Keratinocyte (primary cell): Measurements from ENCODE around the gene MLF2. TPM values are rescaled to one million over a fixed set of nuclear protein-coding genes. Genes with fewer than 3 reads are reported as not detected.
"Not testable (repeated sequence)": the region's sequence is repeated elsewhere in the genome, so short reads cannot be mapped to it uniquely, and the experiment has no call there.

Experiments
- DNase-seq: peaks from one replicate; pipeline ENCODE4 v3.0.0-alpha.2; 2011; ENCODE audit warnings: low read depth, missing footprints, low spot score
- FAIRE-seq: peaks from 2 replicates; lab custom pipeline; 2011; peaks lifted over from hg19 to GRCh38; lab: Jason Lieb, UNC
- H2AFZ ChIP-seq: 2 replicates; pipeline ENCODE4 v1.6.0; 2012; ENCODE audit warnings: low read length, control low read depth, inconsistent platforms; ENCODE audit not compliant: control insufficient read depth
- H3K27ac ChIP-seq: 2 replicates; pipeline ENCODE4 v1.5.1; 2011; ENCODE audit warnings: low read length; ENCODE audit not compliant: control insufficient read depth, insufficient read depth
- H3K27me3 ChIP-seq: 3 replicates; pipeline ENCODE4 v1.6.0; 2011; ENCODE audit warnings: low read length; ENCODE audit not compliant: control insufficient read depth, insufficient read depth; ENCODE audit errors: extremely low read depth
- H3K36me3 ChIP-seq, 2 experiments: 2 replicates in 1 of 2; 3 replicates in 1 of 2; pipeline ENCODE4 v1.5.1; 2011; ENCODE audit warnings: low read length in 2 of 2, mild to moderate bottlenecking in 1 of 2; ENCODE audit not compliant: control insufficient read depth in 2 of 2, insufficient read depth in 2 of 2; ENCODE audit errors: extremely low read depth in 1 of 2
- H3K4me1 ChIP-seq: 3 replicates; pipeline ENCODE4 v1.5.1; 2011; ENCODE audit warnings: low read length; ENCODE audit not compliant: control insufficient read depth, insufficient read depth; ENCODE audit errors: extremely low read depth
- H3K4me2 ChIP-seq: 3 replicates; pipeline ENCODE4 v1.6.0; 2011; ENCODE audit warnings: low read depth, low read length; ENCODE audit not compliant: control insufficient read depth, insufficient read depth; ENCODE audit errors: extremely low read depth
- H3K4me3 ChIP-seq, 3 experiments: fragments of 200-600 bp in 1 of 3; sonication (generic) in 1 of 3; 2 replicates in 2 of 3; 3 replicates in 1 of 3; pipeline ENCODE4 v1.5.1; 2011 to 2016; ENCODE audit warnings: low read length in 3 of 3, mild to moderate bottlenecking in 3 of 3, control low read depth in 2 of 3, inconsistent platforms in 1 of 3, low read depth in 1 of 3, mixed read lengths in 1 of 3, mixed run types in 1 of 3, moderate library complexity in 1 of 3; ENCODE audit not compliant: control insufficient read depth in 2 of 3, insufficient read depth in 2 of 3; ENCODE audit errors: extremely low read depth in 1 of 3
- H3K79me2 ChIP-seq: 2 replicates; pipeline ENCODE4 v1.6.0; 2012; ENCODE audit warnings: low read length; ENCODE audit not compliant: control insufficient read depth, insufficient read depth
- H3K9ac ChIP-seq: 3 replicates; pipeline ENCODE4 v1.6.0; 2011; ENCODE audit warnings: low read length; ENCODE audit not compliant: control insufficient read depth, insufficient read depth; ENCODE audit errors: extremely low read depth
- H3K9me1 ChIP-seq: 3 replicates; pipeline ENCODE4 v1.6.0; 2011; ENCODE audit warnings: low read length; ENCODE audit not compliant: control insufficient read depth, insufficient read depth; ENCODE audit errors: extremely low read depth
- H3K9me3 ChIP-seq: 2 replicates; pipeline ENCODE4 v1.5.1; 2012; ENCODE audit warnings: low read depth, low read length; ENCODE audit not compliant: control insufficient read depth
- H4K20me1 ChIP-seq: 3 replicates; pipeline ENCODE4 v1.6.0; 2011; ENCODE audit warnings: low read length; ENCODE audit not compliant: control insufficient read depth, insufficient read depth; ENCODE audit errors: extremely low read depth
- CTCF ChIP-seq, 3 experiments: IDR thresholded peaks in 1 of 3; conservative IDR thresholded peaks in 1 of 3; optimal IDR thresholded peaks in 1 of 3; 2 replicates in 2 of 3; 3 replicates in 1 of 3; pipeline versions ENCODE3 to v1.5.1; 2011; ENCODE audit warnings: low read length in 3 of 3, mild to moderate bottlenecking in 3 of 3, moderate library complexity in 2 of 3, control low read depth in 1 of 3, inconsistent platforms in 1 of 3; ENCODE audit not compliant: insufficient read depth in 2 of 3; ENCODE audit errors: extremely low read depth in 1 of 3
- EZH2 ChIP-seq: IDR thresholded peaks from one replicate; pipeline ENCODE4 v1.6.1; 2012; ENCODE audit warnings: inconsistent platforms, mild to moderate bottlenecking, low read length, moderate library complexity
- dilution Hi-C: fragments of 300-500 bp; cut with MboI; formaldehyde crosslinking; loops from one replicate; pipeline ENCODE4 v1.7.0; 2020; ENCODE audit warnings: low sequenced_read_pairs; ENCODE audit not compliant: extremely low pct_ligation_motif_present
- polyA plus RNA-seq, 5 experiments: library from polyadenylated mRNA; depleted of rRNA in 3 of 5; stranded (reverse) in 3 of 5; stranded (forward) in 1 of 5; unstranded in 1 of 5; fragments of >200 nt; gene quantifications; 1 replicate in 1 of 5; 2 replicates in 3 of 5; 3 replicates in 1 of 5; pipeline versions ENCODE4 v1.2.1 to v1.2.3, GENCODE V29; 2011 to 2012; ENCODE audit warnings: missing spikeins in 2 of 5, low read depth in 1 of 5, low replicate concordance in 1 of 5

Gene MLF2
- polyA plus RNA-seq, 1 donor (not counting 4 experiments of a cell fraction or from before 2014, with no cell fraction given): 317 TPM

- dilution Hi-C loops: no loop called here
Observed at GRCh38 chr12:6716874-6717437, 36.0 kb downstream of the MLF2 start.

GRCh38 chr12:6716031-6716873 is 36.7 kb downstream of the MLF2 start:
- H3K36me3 ChIP-seq, H3K4me1 ChIP-seq, H3K4me2 ChIP-seq, H4K20me1 ChIP-seq, H3K27ac ChIP-seq, dilution Hi-C loops, H2AFZ ChIP-seq, H3K9ac ChIP-seq, FAIRE-seq, H3K4me3 ChIP-seq, H3K79me2 ChIP-seq, H3K9me1 ChIP-seq, H3K27me3 ChIP-seq, H3K9me3 ChIP-seq, DNase-seq: not testable (repeated sequence)

More at GRCh38 chr12:6716874-6717437, 36.0 kb downstream of the MLF2 start:
- no peak for FAIRE-seq
- H3K27ac ChIP-seq: no peak overlapping the region
- H3K27me3 ChIP-seq: no peaks in the 10 kb centered on the region
- no peak overlapping the region for H3K9ac ChIP-seq
- no peaks in the 10 kb centered on the region for H3K4me1 ChIP-seq
- H2AFZ ChIP-seq: no peak overlapping the region
- H3K79me2 ChIP-seq: no peaks in the 10 kb centered on the region
- no peaks in the 10 kb centered on the region for H3K36me3 ChIP-seq
- H3K4me2 ChIP-seq: no peak overlapping the region
- no peak overlapping the region for H3K4me3 ChIP-seq
- no peaks in the 10 kb centered on the region for H4K20me1 ChIP-seq
- no peaks in the 10 kb centered on the region for H3K9me3 ChIP-seq
- no peaks in the 10 kb centered on the region for H3K9me1 ChIP-seq
- no peak for DNase-seq
- TF ChIP-seq CTCF (optimal IDR thresholded peaks at IDR 0.05 in 1 of 3, IDR thresholded peaks at IDR 0.05 in 1 of 3, conservative IDR thresholded peaks at IDR 0.05 in 1 of 3; ENCODE audit: extremely low read depth in 1 of 3, insufficient read depth in 2 of 3, low read length in 3 of 3) (no peak), EZH2 (no peak)
